ENCODE measurements around the gene AURKAIP1.

Gene AURKAIP1

DNA sequence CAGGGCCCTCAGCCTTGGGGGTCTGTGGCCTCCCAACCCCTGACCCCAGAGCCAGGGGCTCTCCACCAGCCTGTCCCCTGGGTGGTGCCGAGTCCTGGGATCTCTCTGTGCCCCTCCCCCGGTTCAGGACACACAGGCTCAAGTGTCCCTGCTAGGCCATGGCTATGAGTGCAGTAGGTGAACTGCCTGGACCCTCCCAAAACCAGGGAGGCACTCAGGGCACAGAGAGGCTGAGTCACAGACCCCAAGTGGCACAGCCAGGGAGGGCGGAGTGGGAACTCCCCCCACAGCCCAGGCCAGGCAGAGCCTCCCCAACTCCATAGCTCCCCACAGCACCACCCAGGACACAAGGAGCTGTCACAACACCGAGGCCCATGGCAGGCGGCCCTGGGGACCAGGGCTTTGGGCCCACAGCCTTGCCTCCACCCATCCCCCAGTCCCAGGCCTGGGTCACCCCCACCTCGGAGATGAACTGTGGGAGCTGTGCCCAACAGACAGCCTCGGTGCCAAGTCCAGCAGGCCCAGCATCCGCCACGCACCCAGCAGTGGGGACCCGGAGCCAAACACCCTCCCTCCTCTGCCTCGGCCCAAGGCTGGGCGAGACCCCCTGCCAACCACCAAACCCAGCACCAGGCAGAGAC, 29.0 kb downstream of the AURKAIP1 start:
- no peak for DNase-seq (ENCODE audit: low read depth)

DNA sequence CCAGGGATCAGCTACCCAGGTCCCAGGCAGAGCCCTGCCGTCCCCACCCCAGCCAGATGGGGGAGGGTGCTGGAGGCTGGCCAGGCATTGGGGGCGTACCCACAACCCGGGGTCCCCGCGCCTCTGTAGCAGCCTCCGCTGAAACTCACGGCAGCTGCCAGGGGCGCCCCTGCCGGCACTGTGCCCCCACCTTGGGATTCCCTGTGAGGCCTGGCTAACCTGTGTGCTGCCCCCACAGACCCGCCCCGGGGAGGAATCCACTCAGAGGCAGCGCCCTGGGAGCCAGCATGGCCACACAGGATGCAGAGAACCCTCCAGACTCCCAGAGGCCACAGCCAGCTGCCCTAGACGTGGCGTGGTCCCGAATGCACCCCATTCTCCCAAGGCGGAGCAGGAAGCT, 29.6 kb downstream of the AURKAIP1 start:
- no peak for DNase-seq (ENCODE audit: low read depth)

GRCh38 chr1:1344655-1345361, 30.2 kb downstream of the AURKAIP1 start:
- DNase-seq (ENCODE audit: low read depth): no peak

- DNase-seq (ENCODE audit: low read depth): no peak
Measured at GRCh38 chr1:1343811-1344421, 31.1 kb downstream of the AURKAIP1 start.

DNA sequence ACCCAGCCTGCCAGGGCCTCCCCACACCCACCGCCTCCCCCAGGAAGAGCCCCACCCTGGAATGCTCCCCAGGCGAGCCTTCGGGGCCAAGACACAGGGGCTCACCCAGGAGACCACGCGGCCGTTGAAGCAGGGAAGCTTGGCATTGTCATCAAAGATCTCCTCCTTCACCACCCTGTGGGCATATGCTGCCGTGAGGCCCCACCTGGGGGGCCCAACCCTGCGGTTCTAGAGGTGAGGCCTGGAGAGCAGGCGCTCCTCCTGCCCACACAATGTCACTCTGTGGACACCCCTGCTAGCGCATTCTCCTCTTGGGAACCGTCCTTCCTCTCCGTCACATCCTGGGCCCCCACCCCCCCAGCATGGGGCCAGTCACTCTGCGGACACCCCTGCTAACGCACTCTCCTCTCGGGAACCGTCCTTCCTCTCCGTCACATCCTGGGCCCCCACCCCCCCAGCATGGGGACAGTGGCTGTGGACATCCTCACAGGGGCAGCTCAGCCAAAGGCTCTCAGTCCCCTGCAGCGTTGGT, 32.4 kb downstream of the AURKAIP1 start:
- no peak for DNase-seq (ENCODE audit: low read depth)

DNA sequence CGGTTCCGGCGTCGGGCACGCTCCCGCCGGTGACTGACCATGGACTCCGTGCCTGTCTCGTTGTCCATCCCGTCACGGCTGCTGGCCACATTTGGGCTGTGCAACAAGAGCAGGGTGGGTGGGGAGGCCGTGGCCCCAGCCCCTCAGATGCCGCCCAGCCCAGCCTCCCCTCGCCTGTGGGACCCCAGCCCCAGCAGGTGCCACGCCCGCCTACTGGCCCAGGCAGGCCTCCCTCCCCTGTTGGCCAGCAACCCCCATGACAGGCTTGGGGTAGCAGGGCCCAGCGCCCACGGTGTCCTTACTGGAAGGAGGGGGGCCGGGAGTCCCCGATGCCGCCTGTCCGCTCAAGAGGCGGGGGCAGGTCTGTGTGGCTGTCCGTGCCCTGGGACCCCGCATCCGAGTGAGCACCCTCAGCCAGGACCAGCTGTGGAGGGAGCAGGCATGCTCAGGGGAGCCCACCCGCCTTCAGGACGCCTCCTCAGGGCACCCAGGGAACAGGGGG, 32.9 kb downstream of the AURKAIP1 start:
- no peak for DNase-seq (ENCODE audit: low read depth)

DNA sequence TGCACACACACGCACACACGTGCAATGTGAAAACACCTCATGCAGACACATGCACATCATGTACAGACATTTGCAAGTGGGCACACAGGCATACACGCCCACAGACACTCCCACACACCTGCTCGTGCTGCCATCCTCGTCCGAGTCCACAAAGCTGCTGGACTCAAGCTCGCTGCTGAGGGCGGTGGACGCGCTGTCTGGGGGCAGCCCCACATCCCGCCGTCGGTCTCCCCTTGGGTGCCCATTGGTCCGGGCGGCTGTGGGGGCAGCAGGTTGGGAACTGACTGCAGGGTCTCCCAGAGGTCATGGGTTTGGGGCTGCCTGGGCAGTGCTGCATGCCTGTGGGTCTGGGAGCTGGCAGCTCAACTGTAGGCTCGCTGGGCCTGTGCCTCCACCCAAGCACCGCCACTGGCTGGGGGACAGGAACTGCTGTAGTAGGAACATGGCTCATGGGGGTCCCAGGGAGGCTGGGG, 33.4 kb downstream of the AURKAIP1 start:
- DNase-seq (ENCODE audit: low read depth): no peak

- DNase-seq (ENCODE audit: low read depth): no peak
Measured at GRCh38 chr1:1340791-1341548, 34.0 kb downstream of the AURKAIP1 start.

- no peak for DNase-seq (ENCODE audit: low read depth)
Measured at GRCh38 chr1:1340185-1340584, 34.8 kb downstream of the AURKAIP1 start.

- no peak for DNase-seq (ENCODE audit: low read depth)
Measured at GRCh38 chr1:1338278-1338677, 36.7 kb downstream of the AURKAIP1 start.

DNA sequence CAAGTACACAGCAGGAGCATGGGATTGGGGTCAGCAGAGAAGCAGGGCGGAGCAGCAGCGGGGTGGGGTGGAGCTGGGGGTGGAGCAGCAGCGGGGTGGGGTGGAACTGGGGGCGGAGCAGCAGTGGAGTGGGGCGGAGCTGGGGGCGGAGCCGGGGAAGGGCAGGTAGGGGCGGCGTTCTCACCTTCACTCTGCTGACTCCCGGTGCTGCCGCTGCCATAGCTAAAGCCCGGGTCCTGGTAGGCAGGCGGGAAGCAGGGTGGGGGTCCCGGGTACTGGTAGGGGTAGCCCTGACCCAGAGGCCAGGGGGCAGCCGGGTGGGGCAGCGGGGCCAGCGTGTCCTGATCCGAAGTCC, 37.2 kb downstream of the AURKAIP1 start:
- no peak for DNase-seq (ENCODE audit: low read depth)

GRCh38 chr1:1336931-1337792, 37.8 kb downstream of the AURKAIP1 start:
- no peak for DNase-seq (ENCODE audit: low read depth)

DNA sequence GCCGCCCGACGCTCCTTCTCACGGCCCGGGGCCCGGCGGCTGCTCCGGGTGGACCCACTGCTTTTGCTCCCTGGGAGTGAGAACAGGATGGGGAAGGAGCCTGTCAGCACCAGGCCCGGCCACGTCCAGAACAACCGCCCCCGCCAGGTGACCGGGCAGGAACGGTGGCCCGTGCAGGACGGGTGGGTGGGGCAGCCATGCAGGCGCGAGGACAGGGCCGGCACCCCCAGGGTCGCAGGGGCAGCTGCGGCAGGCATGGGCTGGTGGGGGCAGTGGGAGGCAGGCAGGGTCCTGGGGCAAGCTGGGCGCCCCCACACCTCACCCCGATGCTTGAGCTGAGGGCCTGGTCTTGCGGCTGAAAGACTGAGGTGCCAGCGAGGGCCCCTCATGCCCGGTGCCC, 38.6 kb downstream of the AURKAIP1 start:
- no peak for DNase-seq (ENCODE audit: low read depth)

DNA sequence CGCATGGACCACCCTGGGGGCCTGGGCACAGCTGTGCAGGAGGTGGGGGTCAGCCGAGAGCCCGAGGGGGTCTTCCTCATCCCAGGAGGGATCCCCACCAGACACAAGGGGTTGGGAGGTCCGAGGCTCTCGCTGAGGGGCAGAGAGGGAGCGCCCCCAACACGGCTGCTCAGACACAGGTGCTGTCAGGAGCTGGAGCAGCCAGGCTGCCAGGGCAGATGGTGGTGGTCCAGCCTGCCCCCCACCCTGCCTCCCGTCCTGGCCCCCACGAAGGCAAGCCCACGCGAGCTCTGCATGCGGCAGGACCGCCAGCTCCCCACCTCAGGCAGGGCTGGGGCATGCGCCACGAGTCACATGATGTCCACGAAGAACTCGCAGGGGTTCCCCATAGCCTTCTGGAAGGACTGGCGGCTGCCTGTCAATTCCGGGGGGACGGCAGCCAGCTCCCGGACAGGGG, 39.2 kb downstream of the AURKAIP1 start:
- no peak for DNase-seq (ENCODE audit: low read depth)

DNA sequence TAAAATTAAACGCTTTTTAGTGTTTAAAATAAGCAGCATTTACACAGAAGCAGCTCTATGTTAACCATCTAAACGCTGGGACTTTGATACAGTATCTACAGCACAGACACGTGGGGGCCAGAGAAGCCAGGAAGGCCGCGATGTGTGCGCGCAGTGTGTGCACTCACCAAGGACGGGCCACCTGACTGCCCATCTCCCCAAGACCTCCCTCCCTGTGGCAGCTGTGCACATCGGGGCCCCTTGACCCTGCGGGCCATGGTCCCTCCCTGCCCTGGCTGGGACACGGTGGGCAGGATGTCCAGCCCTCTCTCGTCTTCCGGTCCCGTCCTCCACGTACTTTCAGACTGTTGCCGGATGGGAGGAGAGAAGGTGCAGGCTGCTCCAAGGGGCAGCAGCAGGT, 39.7 kb downstream of the AURKAIP1 start:
- DNase-seq (ENCODE audit: low read depth): no peak

GRCh38 chr1:1334835-1335234, 40.2 kb downstream of the AURKAIP1 start:
- no peak for DNase-seq (ENCODE audit: low read depth)

- no peak for DNase-seq (ENCODE audit: low read depth)
Measured at GRCh38 chr1:1333551-1334241, 41.3 kb downstream of the AURKAIP1 start.

DNA sequence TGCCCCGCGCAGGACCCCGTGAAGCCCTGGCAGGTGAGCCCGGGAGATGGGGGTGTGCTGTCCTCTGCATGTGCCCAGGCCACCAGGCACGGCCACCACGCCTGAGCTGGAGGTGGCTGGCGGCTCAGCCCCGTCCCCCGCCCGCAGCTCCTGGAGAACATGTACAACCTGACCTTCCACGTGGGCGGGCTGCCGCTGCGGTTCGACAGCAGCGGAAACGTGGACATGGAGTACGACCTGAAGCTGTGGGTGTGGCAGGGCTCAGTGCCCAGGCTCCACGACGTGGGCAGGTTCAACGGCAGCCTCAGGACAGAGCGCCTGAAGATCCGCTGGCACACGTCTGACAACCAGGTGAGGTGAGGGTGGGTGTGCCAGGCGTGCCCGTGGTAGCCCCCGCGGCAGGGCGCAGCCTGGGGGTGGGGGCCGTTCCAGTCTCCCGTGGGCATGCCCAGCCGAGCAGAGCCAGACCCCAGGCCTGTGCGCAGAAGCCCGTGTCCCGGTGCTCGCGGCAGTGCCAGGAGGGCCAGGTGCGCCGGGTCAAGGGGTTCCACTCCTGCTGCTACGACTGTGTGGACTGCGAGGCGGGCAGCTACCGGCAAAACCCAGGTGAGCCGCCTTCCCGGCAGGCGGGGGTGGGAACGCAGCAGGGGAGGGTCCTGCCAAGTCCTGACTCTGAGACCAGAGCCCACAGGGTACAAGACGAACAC, 42.1 kb downstream of the AURKAIP1 start:
- DNase-seq (ENCODE audit: low read depth): no peak

GRCh38 chr1:1332031-1332755, 42.8 kb downstream of the AURKAIP1 start:
- DNase-seq (ENCODE audit: low read depth): no peak

All from activated T-cell treated with anti-CD3 and anti-CD28 coated beads for 1 hour (primary cell).